ENCODE data around the gene KPNA3.

Gene KPNA3

GRCh38 chr13:49681842-49682435 lies 110.5 kb downstream of the KPNA3 start:
- H3K4me2 ChIP-seq: no peak overlapping the region
- no peaks in the 10 kb centered on the region for H4K20me1 ChIP-seq (ENCODE audit: insufficient read depth)
- no peaks in the 10 kb centered on the region for H3K4me1 ChIP-seq (ENCODE audit: low read depth, poor library complexity, severe bottlenecking)
- H2AFZ ChIP-seq (ENCODE audit: low read depth): no peak overlapping the region
- no peak overlapping the region for H3K9ac ChIP-seq
- H3K27ac ChIP-seq: no peak overlapping the region
- TF ChIP-seq, protein P1, sequence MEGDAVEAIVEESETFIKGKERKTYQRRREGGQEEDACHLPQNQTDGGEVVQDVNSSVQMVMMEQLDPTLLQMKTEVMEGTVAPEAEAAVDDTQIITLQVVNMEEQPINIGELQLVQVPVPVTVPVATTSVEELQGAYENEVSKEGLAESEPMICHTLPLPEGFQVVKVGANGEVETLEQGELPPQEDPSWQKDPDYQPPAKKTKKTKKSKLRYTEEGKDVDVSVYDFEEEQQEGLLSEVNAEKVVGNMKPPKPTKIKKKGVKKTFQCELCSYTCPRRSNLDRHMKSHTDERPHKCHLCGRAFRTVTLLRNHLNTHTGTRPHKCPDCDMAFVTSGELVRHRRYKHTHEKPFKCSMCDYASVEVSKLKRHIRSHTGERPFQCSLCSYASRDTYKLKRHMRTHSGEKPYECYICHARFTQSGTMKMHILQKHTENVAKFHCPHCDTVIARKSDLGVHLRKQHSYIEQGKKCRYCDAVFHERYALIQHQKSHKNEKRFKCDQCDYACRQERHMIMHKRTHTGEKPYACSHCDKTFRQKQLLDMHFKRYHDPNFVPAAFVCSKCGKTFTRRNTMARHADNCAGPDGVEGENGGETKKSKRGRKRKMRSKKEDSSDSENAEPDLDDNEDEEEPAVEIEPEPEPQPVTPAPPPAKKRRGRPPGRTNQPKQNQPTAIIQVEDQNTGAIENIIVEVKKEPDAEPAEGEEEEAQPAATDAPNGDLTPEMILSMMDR (conservative IDR thresholded peaks at IDR 0.05; ENCODE audit: low read depth, low read length): no peak
- no peaks in the 10 kb centered on the region for H3K27me3 ChIP-seq (ENCODE audit: insufficient read depth, low read depth)
- H3K4me3 ChIP-seq (IDR thresholded peaks at IDR 0.05; ENCODE audit: insufficient read depth, low read depth, low read length): no peak overlapping the region
- H3K79me2 ChIP-seq (ENCODE audit: insufficient read depth, low read depth): no peaks in the 10 kb centered on the region; the same call in 1 of the 2 replicates
- no peaks in the 10 kb centered on the region for H3K36me3 ChIP-seq (ENCODE audit: insufficient read depth)

GRCh38 chr13:49679246-49679645 lies 113.2 kb downstream of the KPNA3 start:
- TF ChIP-seq, protein P1 (conservative IDR thresholded peaks at IDR 0.05; ENCODE audit: low read depth, low read length): no peak
- H3K9ac ChIP-seq: no peak overlapping the region
- H4K20me1 ChIP-seq (ENCODE audit: insufficient read depth): no peaks in the 10 kb centered on the region
- H3K4me1 ChIP-seq (ENCODE audit: low read depth, poor library complexity, severe bottlenecking): no peaks in the 10 kb centered on the region
- no peak overlapping the region for H3K4me2 ChIP-seq
- no peaks in the 10 kb centered on the region for H3K36me3 ChIP-seq (ENCODE audit: insufficient read depth)
- no peak overlapping the region for H2AFZ ChIP-seq (ENCODE audit: low read depth)
- no peaks in the 10 kb centered on the region; the same call in 1 of the 2 replicates for H3K79me2 ChIP-seq (ENCODE audit: insufficient read depth, low read depth)
- no peak overlapping the region for H3K27ac ChIP-seq
- no peaks in the 10 kb centered on the region for H3K27me3 ChIP-seq (ENCODE audit: insufficient read depth, low read depth)
- no peak overlapping the region for H3K4me3 ChIP-seq (IDR thresholded peaks at IDR 0.05; ENCODE audit: insufficient read depth, low read depth, low read length)

- no peaks in the 10 kb centered on the region for H4K20me1 ChIP-seq (ENCODE audit: insufficient read depth)
- no peak overlapping the region for H3K9ac ChIP-seq
- TF ChIP-seq, protein P1 (conservative IDR thresholded peaks at IDR 0.05; ENCODE audit: low read depth, low read length): no peak
- H3K36me3 ChIP-seq (ENCODE audit: insufficient read depth): no peaks in the 10 kb centered on the region
- no peak overlapping the region for H3K27ac ChIP-seq
- no peak overlapping the region for H2AFZ ChIP-seq (ENCODE audit: low read depth)
- H3K4me3 ChIP-seq (IDR thresholded peaks at IDR 0.05; ENCODE audit: insufficient read depth, low read depth, low read length): no peak overlapping the region
- H3K4me1 ChIP-seq (ENCODE audit: low read depth, poor library complexity, severe bottlenecking): no peaks in the 10 kb centered on the region
- H3K27me3 ChIP-seq (ENCODE audit: insufficient read depth, low read depth): no peaks in the 10 kb centered on the region
- no peaks in the 10 kb centered on the region; the same call in 1 of the 2 replicates for H3K79me2 ChIP-seq (ENCODE audit: insufficient read depth, low read depth)
- H3K4me2 ChIP-seq: no peak overlapping the region
Measured at GRCh38 chr13:49678191-49678914, 114.1 kb downstream of the KPNA3 start.

DNA sequence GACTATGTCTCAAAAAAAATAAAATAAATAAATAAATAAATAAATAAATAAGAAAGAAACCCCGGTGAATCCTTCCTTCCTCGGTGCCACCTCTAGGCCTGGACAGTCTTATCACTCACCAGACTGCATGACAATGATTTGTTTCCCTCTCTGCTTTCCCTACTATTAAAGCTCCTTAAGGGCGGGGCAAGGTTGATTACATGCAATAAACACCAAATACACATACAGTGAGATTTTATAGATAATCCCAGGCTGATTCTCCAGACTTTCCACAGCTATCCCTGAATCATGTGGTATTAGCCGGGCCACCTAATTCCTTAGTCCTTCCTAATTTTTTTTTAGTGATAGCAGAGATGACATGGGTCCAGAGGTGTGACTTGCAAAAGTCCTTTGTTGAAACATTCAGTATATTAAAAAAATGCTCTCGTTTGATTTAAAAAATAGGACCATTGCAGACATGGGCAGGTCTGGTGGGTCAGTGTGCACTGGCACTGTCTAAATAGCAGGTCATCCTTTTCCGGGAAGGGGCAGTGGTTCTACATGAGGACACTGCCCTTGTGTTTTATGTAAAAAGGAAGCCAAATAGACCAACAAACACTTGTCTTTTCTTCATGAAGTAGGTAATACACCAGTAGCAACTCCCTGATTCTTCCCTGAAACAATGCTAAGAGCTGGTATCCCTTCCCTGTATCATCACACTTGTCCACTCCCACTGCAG lies 115.7 kb downstream of the KPNA3 start:
- H3K79me2 ChIP-seq (ENCODE audit: insufficient read depth, low read depth): no peaks in the 10 kb centered on the region; the same call in 1 of the 2 replicates
- no peaks in the 10 kb centered on the region for H3K36me3 ChIP-seq (ENCODE audit: insufficient read depth)
- TF ChIP-seq, protein P1 (conservative IDR thresholded peaks at IDR 0.05; ENCODE audit: low read depth, low read length): no peak
- H4K20me1 ChIP-seq (ENCODE audit: insufficient read depth): no peaks in the 10 kb centered on the region
- H3K27me3 ChIP-seq (ENCODE audit: insufficient read depth, low read depth): no peaks in the 10 kb centered on the region
- H3K27ac ChIP-seq: no peak overlapping the region
- H3K4me3 ChIP-seq (IDR thresholded peaks at IDR 0.05; ENCODE audit: insufficient read depth, low read depth, low read length): no peak overlapping the region
- H3K4me1 ChIP-seq (ENCODE audit: low read depth, poor library complexity, severe bottlenecking): no peaks in the 10 kb centered on the region
- no peak overlapping the region for H3K9ac ChIP-seq
- H3K4me2 ChIP-seq: no peak overlapping the region
- no peak overlapping the region for H2AFZ ChIP-seq (ENCODE audit: low read depth)

Data from KMS-11 (cell line).